HCT116 (cell line): ENCODE measurements around the gene WNT7B. TPM values are rescaled to one million over a fixed set of nuclear protein-coding genes. Genes with fewer than 3 reads are reported as not detected.
A peak's percentile ranks its signal among the peaks of the same experiment; 100 is the strongest.

Source experiments
- ATAC-seq: fragments of 200-7000 bp; cut with Tn5 transposase; 2 replicates; pipeline ENCODE4 v1.9.1; 2020; ENCODE audit warnings: mild to moderate bottlenecking, moderate library complexity
- BruUV-seq: library from RNA; stranded (reverse); fragments of 400-500 nt; replicated peaks from 2 replicates; lab custom pipeline; 2021; lab: Mats Ljungman, UMichigan
- CTCF ChIA-PET: fragments of 300-600 bp; sonication (Branson Sonifier 250); formaldehyde crosslinking; loops from one replicate; lab custom pipeline; 2021; ENCODE audit warnings: antibody characterized with exemption; lab: Charles Lee
- POLR2A ChIA-PET: fragments of 300-600, 350-600 bp; sonication (Branson Sonifier 250); formaldehyde crosslinking; loops from one replicate; lab custom pipeline; 2021; ENCODE audit warnings: antibody characterized with exemption; lab: Charles Lee
- RAD21 ChIA-PET, 2 experiments: fragments of 300-600 bp; sonication (Branson Sonifier 250); formaldehyde crosslinking; loops; one replicate each; lab custom pipeline; 2023; ENCODE audit warnings: low total read pairs in 2 of 2; ENCODE audit not compliant: uncharacterized antibody in 2 of 2, unreplicated experiment in 2 of 2, low non-redundant PET in 1 of 2; lab: Charles Lee
- DNase-seq: peaks from one replicate; pipeline ENCODE4 v3.0.0-alpha.2; 2010; ENCODE audit warnings: low read depth, low spot score
- H2AFZ ChIP-seq: fragments of 200-600 bp; shearing (Covaris generic), sonication (generic); 2 replicates; pipeline ENCODE4 v1.6.1; 2017; ENCODE audit warnings: low read depth, mixed run types, mixed read lengths, antibody characterized with exemption, low read length; ENCODE audit not compliant: poor library complexity, severe bottlenecking
- H3K27ac ChIP-seq: 2 replicates; pipeline ENCODE4 v1.5.1; 2012; ENCODE audit warnings: low read depth, low read length
- H3K27me3 ChIP-seq: fragments of 200-600 bp; sonication (generic); 2 replicates; pipeline ENCODE4 v1.6.1; 2016; ENCODE audit warnings: mixed run types, low read length, mixed read lengths; ENCODE audit not compliant: insufficient read depth
- H3K36me3 ChIP-seq, 2 experiments: fragments of 200-500 bp in 1 of 2; fragments of 200-600 bp in 1 of 2; sonication (Bioruptor generic) in 1 of 2; sonication (generic) in 1 of 2; 2 replicates each; pipeline versions ENCODE4 v1.5.1 to v1.6.1; 2014 to 2016; ENCODE audit warnings: low read length in 2 of 2, inconsistent platforms in 1 of 2, mixed read lengths in 1 of 2, mixed run types in 1 of 2; ENCODE audit not compliant: insufficient read depth in 2 of 2, control insufficient read depth in 1 of 2
- H3K4me1 ChIP-seq, 2 experiments: fragments of 200-600 bp in 1 of 2; sonication (generic) in 1 of 2; 2 replicates each; pipeline versions ENCODE4 v1.5.1 to v1.6.1; 2012 to 2017; ENCODE audit warnings: low read length in 2 of 2, inconsistent platforms in 1 of 2, mild to moderate bottlenecking in 1 of 2, mixed read lengths in 1 of 2, mixed run types in 1 of 2, moderate library complexity in 1 of 2; ENCODE audit not compliant: insufficient read depth in 2 of 2, control insufficient read depth in 1 of 2
- H3K4me2 ChIP-seq: fragments of 200-600 bp; sonication (generic); 2 replicates; pipeline ENCODE4 v1.6.1; 2017; ENCODE audit warnings: mixed run types, low read length, mixed read lengths
- H3K4me3 ChIP-seq, 2 experiments: fragments of 200-600 bp in 1 of 2; sonication (generic) in 1 of 2; replicated peaks in 1 of 2; 2 replicates each; pipeline ENCODE4 v1.5.1; 2011 to 2016; ENCODE audit warnings: low read length in 2 of 2, control low read depth in 1 of 2, low read depth in 1 of 2, mild to moderate bottlenecking in 1 of 2, mixed read lengths in 1 of 2, mixed run types in 1 of 2
- H3K79me2 ChIP-seq: fragments of 200-600 bp; sonication (generic); 2 replicates; pipeline ENCODE4 v1.6.1; 2017; ENCODE audit warnings: mild to moderate bottlenecking, mixed run types, low read length, moderate library complexity, mixed read lengths; ENCODE audit not compliant: insufficient read depth
- H3K9ac ChIP-seq: fragments of 200-600 bp; sonication (generic); 2 replicates; pipeline ENCODE4 v1.6.1; 2016; ENCODE audit warnings: low read length, mixed read lengths
- H3K9me2 ChIP-seq: fragments of 200-600 bp; sonication (generic), shearing (Covaris generic); 2 replicates; pipeline ENCODE4 v1.6.1; 2017; ENCODE audit warnings: mixed run types, mild to moderate bottlenecking, moderate library complexity; ENCODE audit not compliant: insufficient read depth
- H3K9me3 ChIP-seq, 2 experiments: fragments of 200-500 bp in 1 of 2; fragments of 200-600 bp in 1 of 2; sonication (Bioruptor generic) in 1 of 2; sonication (generic) in 1 of 2; 2 replicates each; pipeline ENCODE4 v1.6.1; 2014 to 2017; ENCODE audit warnings: low read length in 2 of 2, mixed read lengths in 2 of 2, inconsistent platforms in 1 of 2, low read depth in 1 of 2, mild to moderate bottlenecking in 1 of 2, mixed run types in 1 of 2, moderate library complexity in 1 of 2; ENCODE audit not compliant: control insufficient read depth in 1 of 2, insufficient read depth in 1 of 2
- H4K20me1 ChIP-seq: fragments of 200-600 bp; sonication (generic), shearing (Covaris generic); 2 replicates; pipeline ENCODE4 v1.6.1; 2017; ENCODE audit warnings: mixed run types, mild to moderate bottlenecking, moderate library complexity; ENCODE audit not compliant: insufficient read depth
- CEBPB ChIP-seq: IDR thresholded peaks from 2 replicates; pipeline ENCODE4 v1.6.1; 2012; ENCODE audit warnings: low read depth
- ELF1 ChIP-seq: IDR thresholded peaks from 2 replicates; pipeline ENCODE4 v1.6.1; 2012; ENCODE audit warnings: low read depth, borderline replicate concordance
- FOSL1 ChIP-seq: IDR thresholded peaks from 2 replicates; pipeline ENCODE4 v1.6.1; 2012; ENCODE audit warnings: low read depth
- POLR2A ChIP-seq: IDR thresholded peaks from 2 replicates; pipeline ENCODE4 v1.7.0; 2011; ENCODE audit warnings: borderline replicate concordance; ENCODE audit not compliant: insufficient read depth, insufficient read length; ENCODE audit errors: extremely low read depth
- POLR2AphosphoS5 ChIP-seq: IDR thresholded peaks from 2 replicates; pipeline ENCODE4 v1.6.1; 2011; ENCODE audit warnings: mild to moderate bottlenecking, low read depth, low read length, moderate library complexity
- SIN3A ChIP-seq: IDR thresholded peaks from 2 replicates; pipeline ENCODE4 v1.6.1; 2012; ENCODE audit warnings: low read depth
- SP1 ChIP-seq: IDR thresholded peaks from 2 replicates; pipeline ENCODE4 v1.6.1; 2012; ENCODE audit warnings: low read depth
- YY1 ChIP-seq: IDR thresholded peaks from 2 replicates; pipeline ENCODE4 v1.6.1; 2011; ENCODE audit warnings: low read length, low read depth, moderate library complexity, mild to moderate bottlenecking; ENCODE audit not compliant: insufficient replicate concordance; ENCODE audit errors: extremely low read depth
- ZNF274 ChIP-seq: fragments of 200-500 bp; sonication (Bioruptor generic); IDR thresholded peaks from 2 replicates; pipeline ENCODE4 v1.6.1; 2014; ENCODE audit warnings: mild to moderate bottlenecking, low read depth, low read length, inconsistent platforms
- intact Hi-C: fragments of 100-400 bp; cut with micrococcal nuclease; formaldehyde crosslinking; loops from 2 replicates; pipeline ENCODE4 v1.10.0; 2022
- total RNA-seq: library from RNA; stranded (reverse); gene quantifications from one replicate; pipeline ENCODE4 v1.2.1, GENCODE V29; 2021; ENCODE audit not compliant: unreplicated experiment
- TF ChIP-seq, protein P1 (sequence below): IDR thresholded peaks from 2 replicates; pipeline ENCODE4 v1.6.1; 2012
- TF ChIP-seq, protein P2 (sequence below): IDR thresholded peaks from 2 replicates; pipeline ENCODE4 v1.6.1; 2012

Gene WNT7B
- total RNA-seq, 1 experiment from 2014 or later = 10.5 TPM

DNA sequence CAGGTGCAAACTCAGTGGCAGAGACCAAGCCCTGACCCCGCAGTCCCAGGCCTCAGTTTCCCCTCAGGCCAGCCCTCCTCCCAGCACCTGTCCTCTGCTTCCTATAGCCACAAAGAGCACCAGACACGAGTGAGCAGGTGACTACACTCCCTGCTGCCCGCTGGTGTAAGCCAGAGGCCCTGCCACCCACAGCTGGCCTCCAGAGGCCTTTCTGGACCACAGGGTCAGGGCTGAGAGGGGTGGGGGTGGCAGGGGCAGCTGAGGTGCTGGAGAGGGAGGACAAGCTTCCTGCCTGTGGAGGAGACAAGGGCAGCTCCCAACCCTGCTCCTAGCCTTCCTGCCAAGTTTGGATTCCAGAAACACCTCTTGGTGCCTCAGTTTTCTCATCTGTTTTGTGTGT is 31.3 kb upstream of the WNT7B start:
- ChIA-PET RAD21 (interaction anchor here in 1 of 2 experiments (0.7 to 2.6 kb wide), 2 partner anchors 20 to 109 kb away, joined by 4 to 27 read pairs; no protein-coding TSS in a partner anchor), POLR2A (interaction anchor here (0.7 to 1.0 kb wide), 4 partner anchors 27 to 107 kb away, joined by 3 to 7 read pairs (median 4); no protein-coding TSS in a partner anchor), CTCF (interaction anchor here (2.9 to 3.8 kb wide), 3 partner anchors 10 to 110 kb away, joined by 22 to 151 read pairs (median 48); no protein-coding TSS in a partner anchor)
- Histone ChIP-seq H2AFZ (no peak overlapping the region), H3K27ac (peak overlapping the region; percentile 98), H4K20me1 (no peaks in the 10 kb centered on the region), H3K9me3 (peaks cover 4 to 19% of the 10 kb centered on the region in 2 experiments; a peak in 2 of 4 replicates), H3K79me2 (no peaks in the 10 kb centered on the region), H3K4me2 (peak overlapping the region; percentile 99; the same call in 1 of the 2 replicates), H3K4me1 (peaks cover 31 to 46% of the 10 kb centered on the region in 2 experiments), H3K9ac (peak overlapping the region; percentile 89), H3K9me2 (no peaks in the 10 kb centered on the region), H3K4me3 (no peak overlapping the region), H3K27me3 (no peaks in the 10 kb centered on the region), H3K36me3 (no peaks in the 10 kb centered on the region)
- BruUV-seq = no TSS peak
- intact Hi-C loops = no loop called here
- no peak for DNase-seq
- no peak for ATAC-seq
- TF ChIP-seq FOSL1 (no peak), YY1 (no peak), ZNF274 (no peak), ELF1 (no peak), SIN3A (no peak), POLR2A (no peak), SP1 (no peak), CEBPB (no peak), POLR2AphosphoS5 (no peak)
- TF ChIP-seq, protein P1, sequence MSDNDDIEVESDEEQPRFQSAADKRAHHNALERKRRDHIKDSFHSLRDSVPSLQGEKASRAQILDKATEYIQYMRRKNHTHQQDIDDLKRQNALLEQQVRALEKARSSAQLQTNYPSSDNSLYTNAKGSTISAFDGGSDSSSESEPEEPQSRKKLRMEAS = no peak
- TF ChIP-seq, protein P2, sequence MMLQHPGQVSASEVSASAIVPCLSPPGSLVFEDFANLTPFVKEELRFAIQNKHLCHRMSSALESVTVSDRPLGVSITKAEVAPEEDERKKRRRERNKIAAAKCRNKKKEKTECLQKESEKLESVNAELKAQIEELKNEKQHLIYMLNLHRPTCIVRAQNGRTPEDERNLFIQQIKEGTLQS = no peak
- TF ChIP-seq, all 23 proteins: peak for 0
